ENCODE measurements around the gene OR4E1. TPM values are rescaled to one million over a fixed set of nuclear protein-coding genes. Genes with fewer than 3 reads are reported as not detected.

Gene OR4E1
- total and polyA plus RNA-seq, 9 of the 15 experiments (the other 6 are each of a cell fraction or from before 2014, with no cell fraction given) = not detected

DNA sequence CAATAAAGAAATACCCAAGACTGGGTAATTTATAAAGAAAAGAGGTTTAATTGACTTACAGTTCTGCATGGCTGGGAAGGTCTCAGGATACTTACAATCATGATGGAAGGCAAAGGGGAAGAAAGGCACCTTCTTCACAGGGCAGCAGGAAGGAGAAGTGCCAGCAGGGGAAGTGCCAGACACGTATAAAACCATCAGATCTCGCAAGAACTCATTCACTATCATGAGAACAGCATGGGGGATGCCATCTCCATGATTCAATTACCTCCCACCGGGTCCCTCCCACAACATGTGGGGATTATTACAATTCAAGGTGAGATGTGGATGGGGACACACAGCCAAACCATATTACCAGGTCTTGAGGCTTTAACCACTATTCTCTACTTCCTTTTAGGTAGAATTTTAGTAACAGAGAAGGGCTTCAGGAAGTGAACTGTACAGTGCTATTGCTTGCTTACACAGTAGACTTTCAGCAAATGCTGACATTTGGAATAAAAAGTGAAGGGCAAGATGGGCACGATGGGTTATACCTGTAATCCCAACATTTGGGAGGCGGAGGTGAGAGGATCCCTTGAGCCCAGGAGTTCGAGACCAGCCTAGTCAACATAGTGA, 40.8 kb upstream of the OR4E1 start:
- H3K36me3 ChIP-seq (ENCODE audit: control insufficient read depth, insufficient read depth, low read length) = no peaks in the 10 kb centered on the region
- H3K9me1 ChIP-seq (ENCODE audit: control insufficient read depth, insufficient read depth, low read length) = no peaks in the 10 kb centered on the region
- no peaks in the 10 kb centered on the region; a peak in 1 of 5 replicates for H3K27me3 ChIP-seq (ENCODE audit: control insufficient read depth in 2 of 2, insufficient read depth in 2 of 2, low read length in 2 of 2)
- no peak overlapping the region for H3K4me2 ChIP-seq (ENCODE audit: insufficient read depth, low read length)
- FAIRE-seq (no peak), DNase-seq (ENCODE audit: extremely low read depth in 1 of 4, low spot score in 3 of 4) (no peak), ATAC-seq (no peak)
- CTCF ChIA-PET (ENCODE audit: low intra/inter-chr PET ratio) = no interaction called here
- BruUV-seq (replicated peaks) = no TSS peak
- intact Hi-C loops (cut with micrococcal nuclease) (no loop called here), in situ Hi-C loops (cut with MboI) (no loop called here)
- H3K4me1 ChIP-seq (replicated peaks in 1 of 2; ENCODE audit: control insufficient read depth in 2 of 2, insufficient read depth in 2 of 2, low read length in 2 of 2) = no peaks in the 10 kb centered on the region
- WGBS (ENCODE audit: insufficient coverage, low coverage, missing lambda C conversion rate) = 0% methylated on average over 6 of the region's 6 CpGs
- H3K9me3 ChIP-seq (replicated peaks; ENCODE audit: control insufficient read depth, insufficient read depth, low read depth, low read length) = no peaks in the 10 kb centered on the region
- H3K4me3 ChIP-seq = no peak overlapping the region
- POLR2A ChIA-PET = interaction anchor here (0.6 kb wide), 1 partner anchor 269 kb away, joined by 3 read pairs; no protein-coding TSS in a partner anchor
- H3K79me2 ChIP-seq (ENCODE audit: control insufficient read depth, insufficient read depth, low read length) = no peaks in the 10 kb centered on the region
- H3K9ac ChIP-seq (ENCODE audit: insufficient read depth in 1 of 2, low read depth in 2 of 2, low read length in 2 of 2) = no peak overlapping the region
- no peak overlapping the region for H2AFZ ChIP-seq (ENCODE audit: low read depth, low read length)
- no peak overlapping the region for H3K27ac ChIP-seq (ENCODE audit: extremely low read depth, low read depth, low read length)
- H4K20me1 ChIP-seq (replicated peaks; ENCODE audit: control insufficient read depth, insufficient read depth, low read length) = no peaks in the 10 kb centered on the region
- TF ChIP-seq LARP7 (IDR thresholded peaks at IDR 0.05) = no peak
- no peak for TF ChIP-seq CC2D1A (IDR thresholded peaks at IDR 0.05)
- no peak for TF ChIP-seq STAT5A (IDR thresholded peaks at IDR 0.05; ENCODE audit: borderline replicate concordance, low read length)
- TF ChIP-seq TOE1 (IDR thresholded peaks at IDR 0.05; ENCODE audit: borderline replicate concordance) = no peak
- TF ChIP-seq TOE1 (CRISPR knock-in tag; IDR thresholded peaks at IDR 0.05; ENCODE audit: borderline replicate concordance, low read depth) = no peak
- no peak for TF ChIP-seq TARDBP (IDR thresholded peaks at IDR 0.05)
- TF ChIP-seq RBM15 (IDR thresholded peaks at IDR 0.05; ENCODE audit: insufficient read depth, low read length) = no peak
- TF ChIP-seq, protein P1, sequence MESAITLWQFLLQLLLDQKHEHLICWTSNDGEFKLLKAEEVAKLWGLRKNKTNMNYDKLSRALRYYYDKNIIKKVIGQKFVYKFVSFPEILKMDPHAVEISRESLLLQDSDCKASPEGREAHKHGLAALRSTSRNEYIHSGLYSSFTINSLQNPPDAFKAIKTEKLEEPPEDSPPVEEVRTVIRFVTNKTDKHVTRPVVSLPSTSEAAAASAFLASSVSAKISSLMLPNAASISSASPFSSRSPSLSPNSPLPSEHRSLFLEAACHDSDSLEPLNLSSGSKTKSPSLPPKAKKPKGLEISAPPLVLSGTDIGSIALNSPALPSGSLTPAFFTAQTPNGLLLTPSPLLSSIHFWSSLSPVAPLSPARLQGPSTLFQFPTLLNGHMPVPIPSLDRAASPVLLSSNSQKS (CRISPR knock-in tag; IDR thresholded peaks at IDR 0.05) = no peak
- no peak for TF ChIP-seq SMARCB1 (IDR thresholded peaks at IDR 0.05; ENCODE audit: insufficient read length, low read depth)
- no peak for TF ChIP-seq GTF2A2 (tag; IDR thresholded peaks at IDR 0.05)
- no peak for TF ChIP-seq ZNF212 (CRISPR knock-in tag; IDR thresholded peaks at IDR 0.05)
- no peak for TF ChIP-seq ARNT (IDR thresholded peaks at IDR 0.05)
- TF ChIP-seq, protein P2, sequence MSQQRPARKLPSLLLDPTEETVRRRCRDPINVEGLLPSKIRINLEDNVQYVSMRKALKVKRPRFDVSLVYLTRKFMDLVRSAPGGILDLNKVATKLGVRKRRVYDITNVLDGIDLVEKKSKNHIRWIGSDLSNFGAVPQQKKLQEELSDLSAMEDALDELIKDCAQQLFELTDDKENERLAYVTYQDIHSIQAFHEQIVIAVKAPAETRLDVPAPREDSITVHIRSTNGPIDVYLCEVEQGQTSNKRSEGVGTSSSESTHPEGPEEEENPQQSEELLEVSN (IDR thresholded peaks at IDR 0.05; ENCODE audit: borderline replicate concordance in 1 of 2, extremely low read depth in 1 of 2, insufficient read depth in 1 of 2, insufficient read length in 1 of 2, low read depth in 1 of 2, low read length in 1 of 2, poor library complexity in 1 of 2, severe bottlenecking in 1 of 2) = no peak
- TF ChIP-seq OTX1 (CRISPR knock-in tag; IDR thresholded peaks at IDR 0.05) = no peak
- TF ChIP-seq FOXK2 (conservative IDR thresholded peaks at IDR 0.05 in 1 of 2, IDR thresholded peaks at IDR 0.05 in 1 of 2; ENCODE audit: low read depth in 2 of 2) = no peak
- TF ChIP-seq, protein P3, sequence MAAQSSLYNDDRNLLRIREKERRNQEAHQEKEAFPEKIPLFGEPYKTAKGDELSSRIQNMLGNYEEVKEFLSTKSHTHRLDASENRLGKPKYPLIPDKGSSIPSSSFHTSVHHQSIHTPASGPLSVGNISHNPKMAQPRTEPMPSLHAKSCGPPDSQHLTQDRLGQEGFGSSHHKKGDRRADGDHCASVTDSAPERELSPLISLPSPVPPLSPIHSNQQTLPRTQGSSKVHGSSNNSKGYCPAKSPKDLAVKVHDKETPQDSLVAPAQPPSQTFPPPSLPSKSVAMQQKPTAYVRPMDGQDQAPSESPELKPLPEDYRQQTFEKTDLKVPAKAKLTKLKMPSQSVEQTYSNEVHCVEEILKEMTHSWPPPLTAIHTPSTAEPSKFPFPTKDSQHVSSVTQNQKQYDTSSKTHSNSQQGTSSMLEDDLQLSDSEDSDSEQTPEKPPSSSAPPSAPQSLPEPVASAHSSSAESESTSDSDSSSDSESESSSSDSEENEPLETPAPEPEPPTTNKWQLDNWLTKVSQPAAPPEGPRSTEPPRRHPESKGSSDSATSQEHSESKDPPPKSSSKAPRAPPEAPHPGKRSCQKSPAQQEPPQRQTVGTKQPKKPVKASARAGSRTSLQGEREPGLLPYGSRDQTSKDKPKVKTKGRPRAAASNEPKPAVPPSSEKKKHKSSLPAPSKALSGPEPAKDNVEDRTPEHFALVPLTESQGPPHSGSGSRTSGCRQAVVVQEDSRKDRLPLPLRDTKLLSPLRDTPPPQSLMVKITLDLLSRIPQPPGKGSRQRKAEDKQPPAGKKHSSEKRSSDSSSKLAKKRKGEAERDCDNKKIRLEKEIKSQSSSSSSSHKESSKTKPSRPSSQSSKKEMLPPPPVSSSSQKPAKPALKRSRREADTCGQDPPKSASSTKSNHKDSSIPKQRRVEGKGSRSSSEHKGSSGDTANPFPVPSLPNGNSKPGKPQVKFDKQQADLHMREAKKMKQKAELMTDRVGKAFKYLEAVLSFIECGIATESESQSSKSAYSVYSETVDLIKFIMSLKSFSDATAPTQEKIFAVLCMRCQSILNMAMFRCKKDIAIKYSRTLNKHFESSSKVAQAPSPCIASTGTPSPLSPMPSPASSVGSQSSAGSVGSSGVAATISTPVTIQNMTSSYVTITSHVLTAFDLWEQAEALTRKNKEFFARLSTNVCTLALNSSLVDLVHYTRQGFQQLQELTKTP (IDR thresholded peaks at IDR 0.05; ENCODE audit: low read depth in 1 of 2, partially characterized antibody in 2 of 2) = no peak

All from K562 (cell line).